ENCODE results near the gene RASGRP1. TPM values are rescaled to one million over a fixed set of nuclear protein-coding genes. Genes with fewer than 3 reads are reported as not detected.

The RASGRP1 gene
- total RNA-seq, 1 experiment from 2014 or later, result 0.51 TPM

DNA sequence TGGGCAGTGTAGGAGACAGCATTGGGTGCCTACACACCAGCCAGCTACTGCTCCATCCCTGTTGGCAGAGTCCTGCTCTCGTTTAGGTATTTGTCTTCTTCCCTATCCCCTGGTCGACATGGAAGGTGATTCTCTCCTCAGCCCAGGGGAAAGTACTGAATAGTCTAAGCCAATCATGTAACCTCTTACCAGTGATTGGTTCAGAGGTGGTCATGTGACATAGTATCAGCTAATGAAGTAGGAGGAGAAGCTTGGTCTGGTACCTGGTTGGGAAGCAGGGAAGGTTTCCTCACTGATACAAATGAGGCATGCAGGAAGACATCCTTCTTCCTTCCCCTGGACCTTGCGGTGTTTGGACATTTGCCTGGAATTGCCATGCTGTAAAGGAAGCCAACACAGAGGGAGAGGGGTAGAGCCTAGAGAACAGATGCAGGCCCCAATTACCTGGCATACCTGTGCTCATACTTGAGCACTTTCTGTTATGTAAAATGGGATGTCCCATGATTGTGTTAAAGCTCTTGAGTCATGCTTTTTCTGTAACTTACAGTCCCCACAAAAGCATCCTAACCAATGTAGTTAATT is 32.7 kb upstream of the RASGRP1 start:
- intact Hi-C loops (cut with micrococcal nuclease; ENCODE audit: unreplicated experiment), result no loop called here
- H3K27ac ChIP-seq (ENCODE audit: low read length), result no peak overlapping the region
- no peak overlapping the region for H3K4me3 ChIP-seq (ENCODE audit: low read depth in 2 of 2, low read length in 2 of 2)
- DNase-seq (ENCODE audit: low read depth, low spot score), result no peak
- no TSS peak for BruUV-seq (replicated peaks)
- no peaks in the 10 kb centered on the region for H3K4me1 ChIP-seq (ENCODE audit: control insufficient read depth, insufficient read depth, low read length)
- ATAC-seq, result no peak
- H3K27me3 ChIP-seq (ENCODE audit: control insufficient read depth, insufficient read depth, low read length), result peaks cover 4% of the 10 kb centered on the region; the same call in 1 of the 2 replicates
- in situ Hi-C loops (cut with HindIII; ENCODE audit: low pct_unique_long_range_greater_than_20kb, low sequenced_read_pairs), result no loop called here
- TF ChIP-seq, protein P1, sequence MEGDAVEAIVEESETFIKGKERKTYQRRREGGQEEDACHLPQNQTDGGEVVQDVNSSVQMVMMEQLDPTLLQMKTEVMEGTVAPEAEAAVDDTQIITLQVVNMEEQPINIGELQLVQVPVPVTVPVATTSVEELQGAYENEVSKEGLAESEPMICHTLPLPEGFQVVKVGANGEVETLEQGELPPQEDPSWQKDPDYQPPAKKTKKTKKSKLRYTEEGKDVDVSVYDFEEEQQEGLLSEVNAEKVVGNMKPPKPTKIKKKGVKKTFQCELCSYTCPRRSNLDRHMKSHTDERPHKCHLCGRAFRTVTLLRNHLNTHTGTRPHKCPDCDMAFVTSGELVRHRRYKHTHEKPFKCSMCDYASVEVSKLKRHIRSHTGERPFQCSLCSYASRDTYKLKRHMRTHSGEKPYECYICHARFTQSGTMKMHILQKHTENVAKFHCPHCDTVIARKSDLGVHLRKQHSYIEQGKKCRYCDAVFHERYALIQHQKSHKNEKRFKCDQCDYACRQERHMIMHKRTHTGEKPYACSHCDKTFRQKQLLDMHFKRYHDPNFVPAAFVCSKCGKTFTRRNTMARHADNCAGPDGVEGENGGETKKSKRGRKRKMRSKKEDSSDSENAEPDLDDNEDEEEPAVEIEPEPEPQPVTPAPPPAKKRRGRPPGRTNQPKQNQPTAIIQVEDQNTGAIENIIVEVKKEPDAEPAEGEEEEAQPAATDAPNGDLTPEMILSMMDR (IDR thresholded peaks at IDR 0.05), result no peak
- no peak for TF ChIP-seq TCF7L2 (IDR thresholded peaks at IDR 0.05; ENCODE audit: low read depth, low read length)
- TF ChIP-seq SIN3A (IDR thresholded peaks at IDR 0.05; ENCODE audit: borderline replicate concordance, insufficient read depth, low read depth, low read length), result no peak
- no peak for TF ChIP-seq POLR2AphosphoS5 (IDR thresholded peaks at IDR 0.05; ENCODE audit: low read depth, low read length)
- TF ChIP-seq, protein P2, sequence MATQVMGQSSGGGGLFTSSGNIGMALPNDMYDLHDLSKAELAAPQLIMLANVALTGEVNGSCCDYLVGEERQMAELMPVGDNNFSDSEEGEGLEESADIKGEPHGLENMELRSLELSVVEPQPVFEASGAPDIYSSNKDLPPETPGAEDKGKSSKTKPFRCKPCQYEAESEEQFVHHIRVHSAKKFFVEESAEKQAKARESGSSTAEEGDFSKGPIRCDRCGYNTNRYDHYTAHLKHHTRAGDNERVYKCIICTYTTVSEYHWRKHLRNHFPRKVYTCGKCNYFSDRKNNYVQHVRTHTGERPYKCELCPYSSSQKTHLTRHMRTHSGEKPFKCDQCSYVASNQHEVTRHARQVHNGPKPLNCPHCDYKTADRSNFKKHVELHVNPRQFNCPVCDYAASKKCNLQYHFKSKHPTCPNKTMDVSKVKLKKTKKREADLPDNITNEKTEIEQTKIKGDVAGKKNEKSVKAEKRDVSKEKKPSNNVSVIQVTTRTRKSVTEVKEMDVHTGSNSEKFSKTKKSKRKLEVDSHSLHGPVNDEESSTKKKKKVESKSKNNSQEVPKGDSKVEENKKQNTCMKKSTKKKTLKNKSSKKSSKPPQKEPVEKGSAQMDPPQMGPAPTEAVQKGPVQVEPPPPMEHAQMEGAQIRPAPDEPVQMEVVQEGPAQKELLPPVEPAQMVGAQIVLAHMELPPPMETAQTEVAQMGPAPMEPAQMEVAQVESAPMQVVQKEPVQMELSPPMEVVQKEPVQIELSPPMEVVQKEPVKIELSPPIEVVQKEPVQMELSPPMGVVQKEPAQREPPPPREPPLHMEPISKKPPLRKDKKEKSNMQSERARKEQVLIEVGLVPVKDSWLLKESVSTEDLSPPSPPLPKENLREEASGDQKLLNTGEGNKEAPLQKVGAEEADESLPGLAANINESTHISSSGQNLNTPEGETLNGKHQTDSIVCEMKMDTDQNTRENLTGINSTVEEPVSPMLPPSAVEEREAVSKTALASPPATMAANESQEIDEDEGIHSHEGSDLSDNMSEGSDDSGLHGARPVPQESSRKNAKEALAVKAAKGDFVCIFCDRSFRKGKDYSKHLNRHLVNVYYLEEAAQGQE (IDR thresholded peaks at IDR 0.05; ENCODE audit: insufficient read depth in 1 of 2, low read depth in 2 of 2, low read length in 1 of 2), result no peak
- ChIA-PET POLR2A (no interaction called here), CTCF (no interaction called here)
- no peaks in the 10 kb centered on the region for H3K9me3 ChIP-seq (ENCODE audit: control insufficient read depth, insufficient read depth, low read depth, low read length)
- no peaks in the 10 kb centered on the region for H3K36me3 ChIP-seq (ENCODE audit: control insufficient read depth, insufficient read depth, low read length)

DNA sequence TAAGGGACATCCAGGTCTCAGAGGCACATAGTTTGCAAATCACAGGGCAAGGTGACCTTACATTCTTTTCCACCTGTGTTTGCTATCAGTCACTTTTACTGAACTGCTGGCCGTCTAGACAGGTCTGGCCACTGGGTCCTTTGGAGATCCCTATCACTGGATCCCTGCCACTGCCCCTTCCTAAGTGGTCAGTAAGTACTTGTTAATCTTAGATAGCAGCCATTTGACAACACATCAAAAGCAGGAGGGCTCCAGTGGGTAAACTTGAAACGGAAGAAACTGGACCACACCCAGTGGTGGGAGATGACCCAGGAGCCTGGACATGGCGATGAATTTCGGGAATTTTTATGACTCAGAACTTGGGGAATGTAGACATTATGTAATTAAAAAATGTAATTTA is 28.9 kb upstream of the RASGRP1 start:
- CTCF ChIA-PET, result no interaction called here

More for the DNA sequence above, 28.9 kb upstream of the RASGRP1 start:
- H3K36me3 ChIP-seq (ENCODE audit: control insufficient read depth, insufficient read depth, low read length), result no peaks in the 10 kb centered on the region
- no peak for TF ChIP-seq POLR2AphosphoS5 (IDR thresholded peaks at IDR 0.05; ENCODE audit: low read depth, low read length)
- TF ChIP-seq, protein P2 (IDR thresholded peaks at IDR 0.05; ENCODE audit: insufficient read depth in 1 of 2, low read depth in 2 of 2, low read length in 1 of 2), result no peak
- no peak for TF ChIP-seq TCF7L2 (IDR thresholded peaks at IDR 0.05; ENCODE audit: low read depth, low read length)
- DNase-seq (ENCODE audit: low read depth, low spot score) (no peak), ATAC-seq (no peak)
- intact Hi-C loops (cut with micrococcal nuclease; ENCODE audit: unreplicated experiment) (no loop called here), in situ Hi-C loops (cut with HindIII; ENCODE audit: low pct_unique_long_range_greater_than_20kb, low sequenced_read_pairs) (no loop called here)
- H3K27me3 ChIP-seq (ENCODE audit: control insufficient read depth, insufficient read depth, low read length), result no peaks in the 10 kb centered on the region; the same call in 1 of the 2 replicates
- H3K4me3 ChIP-seq (ENCODE audit: low read depth in 2 of 2, low read length in 2 of 2), result no peak overlapping the region
- POLR2A ChIA-PET, result no interaction called here
- H3K9me3 ChIP-seq (ENCODE audit: control insufficient read depth, insufficient read depth, low read depth, low read length), result no peaks in the 10 kb centered on the region
- H3K27ac ChIP-seq (ENCODE audit: low read length), result no peak overlapping the region
- H3K4me1 ChIP-seq (ENCODE audit: control insufficient read depth, insufficient read depth, low read length), result no peaks in the 10 kb centered on the region
- BruUV-seq (replicated peaks), result no TSS peak
